ENCODE measurements around the gene ABCA1.

DNA sequence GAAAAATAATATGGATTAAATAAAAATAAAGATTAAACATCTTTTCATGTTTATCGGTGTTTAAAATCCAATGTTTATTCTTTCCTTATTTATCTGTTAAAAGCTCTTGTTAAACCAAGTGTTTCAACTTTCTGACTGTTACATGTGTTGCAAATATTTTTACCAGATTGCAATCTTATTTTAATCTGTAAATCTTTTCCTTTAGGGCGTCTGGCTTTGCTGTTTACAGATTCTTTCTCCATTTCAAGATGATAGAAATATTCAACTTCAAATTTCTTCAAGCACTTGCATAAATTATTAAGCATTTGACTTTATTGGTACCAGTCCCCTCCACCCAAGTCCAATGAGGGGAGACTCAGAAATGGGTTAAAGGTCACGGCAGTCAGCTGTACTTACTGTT is 16.9 kb upstream of the ABCA1 start:
- TF ChIP-seq CTCF (IDR thresholded peaks at IDR 0.05), result no peak
- TF ChIP-seq POLR2A (IDR thresholded peaks at IDR 0.05), result no peak
- TF ChIP-seq EP300 (IDR thresholded peaks at IDR 0.05), result no peak
